ENCODE measurements around the gene SLC9A9.
"Not testable (repeated sequence)": the region's sequence is repeated elsewhere in the genome, so short reads cannot be mapped to it uniquely, and the experiment has no call there.

- TF ChIP-seq EGR1 (IDR thresholded peaks at IDR 0.05; ENCODE audit: low read depth in 2 of 2); TAF1 (conservative IDR thresholded peaks at IDR 0.05); ZBTB33 (IDR thresholded peaks at IDR 0.05); RAD21 (IDR thresholded peaks at IDR 0.05); ATF3 (IDR thresholded peaks at IDR 0.05); YY1 (IDR thresholded peaks at IDR 0.05); JUND (IDR thresholded peaks at IDR 0.05): not testable (repeated sequence)
- TF ChIP-seq, protein P1, sequence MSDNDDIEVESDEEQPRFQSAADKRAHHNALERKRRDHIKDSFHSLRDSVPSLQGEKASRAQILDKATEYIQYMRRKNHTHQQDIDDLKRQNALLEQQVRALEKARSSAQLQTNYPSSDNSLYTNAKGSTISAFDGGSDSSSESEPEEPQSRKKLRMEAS (IDR thresholded peaks at IDR 0.05), result not testable (repeated sequence)
- TF ChIP-seq, protein P2, sequence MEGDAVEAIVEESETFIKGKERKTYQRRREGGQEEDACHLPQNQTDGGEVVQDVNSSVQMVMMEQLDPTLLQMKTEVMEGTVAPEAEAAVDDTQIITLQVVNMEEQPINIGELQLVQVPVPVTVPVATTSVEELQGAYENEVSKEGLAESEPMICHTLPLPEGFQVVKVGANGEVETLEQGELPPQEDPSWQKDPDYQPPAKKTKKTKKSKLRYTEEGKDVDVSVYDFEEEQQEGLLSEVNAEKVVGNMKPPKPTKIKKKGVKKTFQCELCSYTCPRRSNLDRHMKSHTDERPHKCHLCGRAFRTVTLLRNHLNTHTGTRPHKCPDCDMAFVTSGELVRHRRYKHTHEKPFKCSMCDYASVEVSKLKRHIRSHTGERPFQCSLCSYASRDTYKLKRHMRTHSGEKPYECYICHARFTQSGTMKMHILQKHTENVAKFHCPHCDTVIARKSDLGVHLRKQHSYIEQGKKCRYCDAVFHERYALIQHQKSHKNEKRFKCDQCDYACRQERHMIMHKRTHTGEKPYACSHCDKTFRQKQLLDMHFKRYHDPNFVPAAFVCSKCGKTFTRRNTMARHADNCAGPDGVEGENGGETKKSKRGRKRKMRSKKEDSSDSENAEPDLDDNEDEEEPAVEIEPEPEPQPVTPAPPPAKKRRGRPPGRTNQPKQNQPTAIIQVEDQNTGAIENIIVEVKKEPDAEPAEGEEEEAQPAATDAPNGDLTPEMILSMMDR (IDR thresholded peaks at IDR 0.05; ENCODE audit: low read depth, low read length, missing input control), result not testable (repeated sequence)
- TF ChIP-seq, protein P3, sequence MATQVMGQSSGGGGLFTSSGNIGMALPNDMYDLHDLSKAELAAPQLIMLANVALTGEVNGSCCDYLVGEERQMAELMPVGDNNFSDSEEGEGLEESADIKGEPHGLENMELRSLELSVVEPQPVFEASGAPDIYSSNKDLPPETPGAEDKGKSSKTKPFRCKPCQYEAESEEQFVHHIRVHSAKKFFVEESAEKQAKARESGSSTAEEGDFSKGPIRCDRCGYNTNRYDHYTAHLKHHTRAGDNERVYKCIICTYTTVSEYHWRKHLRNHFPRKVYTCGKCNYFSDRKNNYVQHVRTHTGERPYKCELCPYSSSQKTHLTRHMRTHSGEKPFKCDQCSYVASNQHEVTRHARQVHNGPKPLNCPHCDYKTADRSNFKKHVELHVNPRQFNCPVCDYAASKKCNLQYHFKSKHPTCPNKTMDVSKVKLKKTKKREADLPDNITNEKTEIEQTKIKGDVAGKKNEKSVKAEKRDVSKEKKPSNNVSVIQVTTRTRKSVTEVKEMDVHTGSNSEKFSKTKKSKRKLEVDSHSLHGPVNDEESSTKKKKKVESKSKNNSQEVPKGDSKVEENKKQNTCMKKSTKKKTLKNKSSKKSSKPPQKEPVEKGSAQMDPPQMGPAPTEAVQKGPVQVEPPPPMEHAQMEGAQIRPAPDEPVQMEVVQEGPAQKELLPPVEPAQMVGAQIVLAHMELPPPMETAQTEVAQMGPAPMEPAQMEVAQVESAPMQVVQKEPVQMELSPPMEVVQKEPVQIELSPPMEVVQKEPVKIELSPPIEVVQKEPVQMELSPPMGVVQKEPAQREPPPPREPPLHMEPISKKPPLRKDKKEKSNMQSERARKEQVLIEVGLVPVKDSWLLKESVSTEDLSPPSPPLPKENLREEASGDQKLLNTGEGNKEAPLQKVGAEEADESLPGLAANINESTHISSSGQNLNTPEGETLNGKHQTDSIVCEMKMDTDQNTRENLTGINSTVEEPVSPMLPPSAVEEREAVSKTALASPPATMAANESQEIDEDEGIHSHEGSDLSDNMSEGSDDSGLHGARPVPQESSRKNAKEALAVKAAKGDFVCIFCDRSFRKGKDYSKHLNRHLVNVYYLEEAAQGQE (IDR thresholded peaks at IDR 0.05), result not testable (repeated sequence)
These were observed 25.3 kb upstream of the SLC9A9 start for GRCh38 chr3:143873553-143873952.
